OCI-LY1 (cell line): ENCODE results near the gene SUGCT.

Source experiments
- H2AFZ ChIP-seq: fragments of 200-600 bp; sonication (generic), shearing (Covaris generic); 2 replicates; pipeline ENCODE4 v1.6.0; 2014; ENCODE audit warnings: antibody characterized with exemption, mild to moderate bottlenecking, low read length
- H3F3A ChIP-seq: fragments of 200-600 bp; sonication (generic), shearing (Covaris generic); 2 replicates; pipeline ENCODE4 v1.6.0; 2014; ENCODE audit warnings: mild to moderate bottlenecking, antibody characterized with exemption, low read length, moderate library complexity; ENCODE audit not compliant: insufficient read depth
- H3K27ac ChIP-seq: fragments of 200-600 bp; sonication (generic); 2 replicates; pipeline ENCODE4 v1.5.1; 2014; ENCODE audit warnings: low read length, mixed run types, mild to moderate bottlenecking, low read depth; ENCODE audit not compliant: poor library complexity, severe bottlenecking
- H3K27me3 ChIP-seq: fragments of 200-600 bp; sonication (generic); 2 replicates; pipeline ENCODE4 v1.6.0; 2014; ENCODE audit warnings: antibody characterized with exemption, mild to moderate bottlenecking, low read length, moderate library complexity; ENCODE audit not compliant: insufficient read depth
- H3K36me3 ChIP-seq: fragments of 200-600 bp; sonication (generic); 2 replicates; pipeline ENCODE4 v1.6.1; 2014; ENCODE audit warnings: mild to moderate bottlenecking, antibody characterized with exemption, low read length, moderate library complexity, mixed read lengths; ENCODE audit not compliant: insufficient read depth
- H3K4me1 ChIP-seq: fragments of 200-600 bp; sonication (generic); 2 replicates; pipeline ENCODE4 v1.5.1; 2014; ENCODE audit warnings: mild to moderate bottlenecking, low read length, moderate library complexity; ENCODE audit not compliant: insufficient read depth, severe bottlenecking
- H3K4me2 ChIP-seq: fragments of 200-600 bp; sonication (generic), shearing (Covaris generic); 2 replicates; pipeline ENCODE4 v1.6.1; 2014; ENCODE audit warnings: low read length
- H3K4me3 ChIP-seq: fragments of 200-600 bp; sonication (generic); 2 replicates; pipeline ENCODE4 v1.5.1; 2014; ENCODE audit warnings: low read length, low read depth, mild to moderate bottlenecking, mixed read lengths; ENCODE audit not compliant: poor library complexity, severe bottlenecking
- H3K79me2 ChIP-seq: fragments of 200-600 bp; shearing (Covaris generic); 2 replicates; pipeline ENCODE4 v1.6.1; 2016; ENCODE audit warnings: mixed run types, low read length, mixed read lengths; ENCODE audit not compliant: insufficient read depth
- H3K9ac ChIP-seq: fragments of 200-600 bp; sonication (generic), shearing (Covaris generic); 2 replicates; pipeline ENCODE4 v1.6.1; 2014; ENCODE audit warnings: mild to moderate bottlenecking, low read length, mixed read lengths
- H3K9me2 ChIP-seq: fragments of 200-600 bp; sonication (generic), shearing (Covaris generic); 2 replicates; pipeline ENCODE4 v1.6.1; 2014; ENCODE audit warnings: low read depth, mild to moderate bottlenecking, low read length, mixed read lengths
- H3K9me3 ChIP-seq: fragments of 200-600 bp; shearing (Covaris generic); 2 replicates; pipeline ENCODE4 v1.6.1; 2014; ENCODE audit warnings: low read length, mixed read lengths
- H4K20me1 ChIP-seq: fragments of 200-600 bp; sonication (generic), shearing (Covaris generic); 2 replicates; pipeline ENCODE4 v1.6.0; 2016; ENCODE audit warnings: mild to moderate bottlenecking, low read length; ENCODE audit not compliant: insufficient read depth
- EZH2 ChIP-seq: fragments of 200-600 bp; sonication (generic), shearing (Covaris generic); IDR thresholded peaks from 2 replicates; pipeline ENCODE4 v1.8.0; 2017; ENCODE audit warnings: borderline replicate concordance, mixed run types, mild to moderate bottlenecking, antibody characterized with exemption, low read length, moderate library complexity, mixed read lengths
- TF ChIP-seq, protein P1 (sequence below): fragments of 200-600 bp; sonication (generic), shearing (Covaris generic); IDR thresholded peaks from 2 replicates; pipeline ENCODE4 v1.5.1; 2017; ENCODE audit warnings: mild to moderate bottlenecking, antibody characterized with exemption, low read length, moderate library complexity, mixed read lengths

The SUGCT gene

DNA sequence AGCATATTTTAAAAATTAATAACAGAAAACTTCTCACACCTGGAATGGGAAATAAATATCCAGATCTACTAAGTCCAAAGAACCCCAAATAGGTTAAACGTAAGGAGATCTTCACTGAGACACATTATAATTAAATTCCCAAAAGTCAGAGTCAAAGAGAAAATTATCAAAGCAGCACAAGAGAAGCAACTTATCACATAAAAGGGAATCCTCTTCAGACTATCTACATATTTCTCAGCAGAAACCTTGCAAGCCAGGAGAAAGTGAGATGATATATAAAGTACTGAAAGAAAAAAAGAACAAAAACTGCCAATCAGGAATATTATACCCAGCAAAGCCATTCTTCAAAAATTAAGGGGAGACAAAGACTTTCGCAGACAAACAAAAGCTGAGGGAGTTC lies 756.4 kb downstream of the SUGCT start:
- H3K27me3 ChIP-seq = no peaks in the 10 kb centered on the region
- H4K20me1 ChIP-seq = no peaks in the 10 kb centered on the region
- 0 out of 2 replicates have a peak, but pooled peaks cover 2% of the 10 kb centered on the region for H3K9me2 ChIP-seq
- no peaks in the 10 kb centered on the region for H3K36me3 ChIP-seq
- no peak for TF ChIP-seq EZH2
- TF ChIP-seq, protein P1, sequence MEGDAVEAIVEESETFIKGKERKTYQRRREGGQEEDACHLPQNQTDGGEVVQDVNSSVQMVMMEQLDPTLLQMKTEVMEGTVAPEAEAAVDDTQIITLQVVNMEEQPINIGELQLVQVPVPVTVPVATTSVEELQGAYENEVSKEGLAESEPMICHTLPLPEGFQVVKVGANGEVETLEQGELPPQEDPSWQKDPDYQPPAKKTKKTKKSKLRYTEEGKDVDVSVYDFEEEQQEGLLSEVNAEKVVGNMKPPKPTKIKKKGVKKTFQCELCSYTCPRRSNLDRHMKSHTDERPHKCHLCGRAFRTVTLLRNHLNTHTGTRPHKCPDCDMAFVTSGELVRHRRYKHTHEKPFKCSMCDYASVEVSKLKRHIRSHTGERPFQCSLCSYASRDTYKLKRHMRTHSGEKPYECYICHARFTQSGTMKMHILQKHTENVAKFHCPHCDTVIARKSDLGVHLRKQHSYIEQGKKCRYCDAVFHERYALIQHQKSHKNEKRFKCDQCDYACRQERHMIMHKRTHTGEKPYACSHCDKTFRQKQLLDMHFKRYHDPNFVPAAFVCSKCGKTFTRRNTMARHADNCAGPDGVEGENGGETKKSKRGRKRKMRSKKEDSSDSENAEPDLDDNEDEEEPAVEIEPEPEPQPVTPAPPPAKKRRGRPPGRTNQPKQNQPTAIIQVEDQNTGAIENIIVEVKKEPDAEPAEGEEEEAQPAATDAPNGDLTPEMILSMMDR = no peak
- no peak overlapping the region for H3K27ac ChIP-seq
- no peak overlapping the region for H2AFZ ChIP-seq
- no peaks in the 10 kb centered on the region for H3F3A ChIP-seq
- no peak overlapping the region for H3K4me3 ChIP-seq
- H3K9ac ChIP-seq = no peak overlapping the region
- H3K4me2 ChIP-seq = no peak overlapping the region
- peaks cover 11% of the 10 kb centered on the region; the same call in 1 of the 2 replicates for H3K9me3 ChIP-seq
- no peaks in the 10 kb centered on the region for H3K79me2 ChIP-seq
- H3K4me1 ChIP-seq = no peaks in the 10 kb centered on the region

DNA sequence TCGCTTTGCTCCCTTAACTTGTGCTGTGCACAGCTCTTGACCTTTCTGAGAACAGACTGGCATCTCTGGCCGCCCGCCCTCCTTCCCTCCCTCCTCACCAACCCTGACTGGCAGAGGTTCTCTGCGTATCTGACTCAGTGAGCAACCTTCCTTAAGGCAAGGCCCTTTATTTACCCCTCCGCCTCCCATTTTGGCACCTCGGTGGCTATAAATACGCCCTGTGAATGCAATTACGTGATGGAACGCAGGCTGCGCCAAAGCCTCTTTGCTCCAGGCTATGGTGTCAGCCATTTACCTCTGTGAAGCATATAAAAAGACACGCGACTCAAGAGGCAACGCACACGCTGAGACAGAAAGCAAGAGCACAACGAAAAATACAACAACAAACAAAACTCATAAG lies 764.3 kb downstream of the SUGCT start:
- Histone ChIP-seq H2AFZ (no peak overlapping the region), H3F3A (no peaks in the 10 kb centered on the region), H3K36me3 (no peaks in the 10 kb centered on the region), H4K20me1 (no peaks in the 10 kb centered on the region), H3K9ac (no peak overlapping the region), H3K4me2 (no peak overlapping the region), H3K79me2 (no peaks in the 10 kb centered on the region), H3K9me3 (peaks cover 7% of the 10 kb centered on the region; the same call in 1 of the 2 replicates), H3K4me1 (no peaks in the 10 kb centered on the region), H3K4me3 (no peak overlapping the region), H3K27ac (no peak overlapping the region), H3K27me3 (no peaks in the 10 kb centered on the region), H3K9me2 (no peaks in the 10 kb centered on the region)
- TF ChIP-seq, protein P1 = no peak
- TF ChIP-seq EZH2 = no peak

DNA sequence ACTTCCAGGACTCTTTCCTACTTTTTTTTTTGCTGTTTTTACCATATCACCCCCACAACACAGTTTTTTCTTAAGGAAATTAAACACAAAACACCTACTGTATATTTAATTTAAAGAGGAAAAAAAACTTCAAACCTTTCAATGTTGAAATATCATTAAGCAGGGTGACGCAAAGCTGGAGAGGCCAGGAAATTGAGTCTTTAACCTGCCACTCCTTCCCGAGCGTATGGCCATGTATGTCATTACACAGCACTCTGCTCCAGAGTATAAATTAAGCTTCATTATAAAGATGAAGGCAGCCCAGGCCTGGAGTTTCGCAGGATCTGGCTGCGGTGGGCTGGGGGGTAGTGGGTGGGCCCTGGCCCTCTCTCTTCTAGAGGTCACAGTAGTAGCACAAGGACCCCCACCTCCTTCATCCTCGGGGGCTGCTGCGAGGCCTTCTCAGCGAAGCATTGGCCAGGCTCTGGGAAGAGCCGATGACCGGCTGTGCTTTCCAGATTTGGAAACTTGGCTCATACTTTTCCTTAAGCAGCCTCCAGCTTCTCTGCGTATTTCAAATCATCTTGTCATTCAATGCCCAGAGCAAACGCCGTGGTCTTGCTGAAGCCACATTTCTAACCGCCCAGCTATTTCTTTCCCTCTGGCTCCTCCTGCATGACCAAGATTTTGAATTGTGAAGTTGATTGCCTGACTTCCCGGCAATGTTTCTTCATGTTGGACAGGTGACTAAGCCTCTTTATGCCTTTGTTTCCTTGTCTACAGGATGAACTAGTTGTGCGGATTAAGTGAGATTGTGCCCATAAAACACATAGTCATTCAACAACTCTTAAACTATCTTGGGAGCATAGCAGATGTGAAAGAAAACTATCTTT lies 765.1 kb downstream of the SUGCT start:
- Histone ChIP-seq H3K36me3 (no peaks in the 10 kb centered on the region), H3K27ac (no peak overlapping the region), H3K4me3 (no peak overlapping the region), H3K9me3 (peaks cover 7% of the 10 kb centered on the region; the same call in 1 of the 2 replicates), H3K4me2 (no peak overlapping the region), H3K4me1 (no peaks in the 10 kb centered on the region), H2AFZ (no peak overlapping the region), H3K27me3 (no peaks in the 10 kb centered on the region), H3K79me2 (no peaks in the 10 kb centered on the region), H3K9me2 (no peaks in the 10 kb centered on the region), H4K20me1 (no peaks in the 10 kb centered on the region), H3K9ac (no peak overlapping the region), H3F3A (no peaks in the 10 kb centered on the region)
- TF ChIP-seq, protein P1 = no peak
- TF ChIP-seq EZH2 = no peak
